Stimulated activated effector memory CD8-positive, alpha-beta T cell treated with anti-CD3 and anti-CD28 coated beads, Interleukin-12 subunit alpha, Interleukin-12 subunit beta, amount 100 ng/mL, for 72 hours (primary cell): ENCODE data around the gene SH3RF3.

Experiments used
- ATAC-seq: fragments of 150-1000 bp; cut with Tn5 transposase; 2 replicates; pipeline ENCODE4 v1.10.0; 2021
- DNase-seq, 2 donors: peaks; one replicate each; pipeline ENCODE4 v3.0.0; 2021 to 2022; ENCODE audit warnings: low spot score in 2 of 2
- H3K27ac Mint-ChIP-seq: one replicate; pipeline ENCODE4 v1.8.0; 2022; ENCODE audit warnings: mild to moderate bottlenecking, mixed read lengths
- H3K36me3 Mint-ChIP-seq: one replicate; pipeline ENCODE4 v1.8.0; 2022; ENCODE audit warnings: mild to moderate bottlenecking, mixed read lengths
- H3K4me1 Mint-ChIP-seq: one replicate; pipeline ENCODE4 v1.8.0; 2022; ENCODE audit warnings: mixed read lengths
- H3K4me3 Mint-ChIP-seq: one replicate; pipeline ENCODE4 v1.8.0; 2022; ENCODE audit warnings: mild to moderate bottlenecking, mixed read lengths
- H3K9me3 Mint-ChIP-seq: one replicate; pipeline ENCODE4 v1.8.0; 2022; ENCODE audit warnings: mixed read lengths

The SH3RF3 gene

DNA sequence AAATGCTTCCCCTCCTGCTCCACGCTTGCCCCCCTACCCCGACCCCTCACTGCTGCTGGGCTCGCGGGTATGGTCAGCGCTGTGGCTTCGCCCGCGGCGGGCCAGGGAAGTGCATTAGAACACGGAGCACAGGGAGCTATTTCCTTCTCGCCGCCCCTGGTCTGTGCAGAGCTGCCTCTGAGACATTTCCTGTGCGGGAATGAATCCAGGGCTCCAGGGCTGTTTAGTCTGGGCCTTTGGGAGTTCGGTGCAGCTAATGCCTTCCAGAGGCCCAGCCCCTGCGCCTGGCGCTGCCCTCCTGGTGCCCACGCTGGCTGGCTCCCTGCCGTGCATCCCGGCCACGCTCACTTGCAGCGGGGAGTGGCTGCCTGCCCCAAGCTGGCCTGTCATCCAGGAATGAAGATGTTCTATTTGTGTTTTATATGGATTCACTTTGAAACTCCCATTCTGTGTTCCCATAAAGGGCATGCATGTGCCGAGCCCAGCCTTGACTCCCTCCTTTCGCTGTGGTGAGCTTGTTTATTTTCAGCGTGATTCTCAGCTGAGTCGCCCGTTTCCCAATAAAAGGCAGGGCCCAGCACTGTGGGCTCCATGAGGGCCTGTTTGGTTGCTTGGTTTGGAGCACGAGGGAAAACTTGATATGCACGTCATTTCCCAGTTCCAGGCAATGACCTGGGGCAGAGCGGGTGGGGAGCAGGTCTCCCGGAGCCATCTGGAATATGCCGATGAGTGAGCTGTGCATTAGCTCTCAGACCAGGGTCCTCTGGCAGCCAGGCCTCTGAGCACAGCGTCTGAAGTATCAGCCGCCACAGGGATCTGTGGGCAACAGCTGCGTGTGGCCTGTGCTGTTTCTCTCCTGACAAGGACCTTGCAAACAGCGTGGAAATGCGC is 42.7 kb downstream of the SH3RF3 start:
- H3K36me3 Mint-ChIP-seq: no peaks in the 10 kb centered on the region
- DNase-seq (no peak), ATAC-seq (no peak)
- no peaks in the 10 kb centered on the region for H3K9me3 Mint-ChIP-seq
- no peak overlapping the region for H3K4me3 Mint-ChIP-seq
- peaks cover 7% of the 10 kb centered on the region for H3K4me1 Mint-ChIP-seq
- H3K27ac Mint-ChIP-seq: no peak overlapping the region

- Mint-ChIP-seq H3K4me3 (no peak overlapping the region), H3K4me1 (peaks cover 7% of the 10 kb centered on the region), H3K36me3 (no peaks in the 10 kb centered on the region), H3K9me3 (no peaks in the 10 kb centered on the region), H3K27ac (no peak overlapping the region)
- ATAC-seq (no peak), DNase-seq (no peak)
Observed at GRCh38 chr2:109172556-109173105, 43.6 kb downstream of the SH3RF3 start.

DNA sequence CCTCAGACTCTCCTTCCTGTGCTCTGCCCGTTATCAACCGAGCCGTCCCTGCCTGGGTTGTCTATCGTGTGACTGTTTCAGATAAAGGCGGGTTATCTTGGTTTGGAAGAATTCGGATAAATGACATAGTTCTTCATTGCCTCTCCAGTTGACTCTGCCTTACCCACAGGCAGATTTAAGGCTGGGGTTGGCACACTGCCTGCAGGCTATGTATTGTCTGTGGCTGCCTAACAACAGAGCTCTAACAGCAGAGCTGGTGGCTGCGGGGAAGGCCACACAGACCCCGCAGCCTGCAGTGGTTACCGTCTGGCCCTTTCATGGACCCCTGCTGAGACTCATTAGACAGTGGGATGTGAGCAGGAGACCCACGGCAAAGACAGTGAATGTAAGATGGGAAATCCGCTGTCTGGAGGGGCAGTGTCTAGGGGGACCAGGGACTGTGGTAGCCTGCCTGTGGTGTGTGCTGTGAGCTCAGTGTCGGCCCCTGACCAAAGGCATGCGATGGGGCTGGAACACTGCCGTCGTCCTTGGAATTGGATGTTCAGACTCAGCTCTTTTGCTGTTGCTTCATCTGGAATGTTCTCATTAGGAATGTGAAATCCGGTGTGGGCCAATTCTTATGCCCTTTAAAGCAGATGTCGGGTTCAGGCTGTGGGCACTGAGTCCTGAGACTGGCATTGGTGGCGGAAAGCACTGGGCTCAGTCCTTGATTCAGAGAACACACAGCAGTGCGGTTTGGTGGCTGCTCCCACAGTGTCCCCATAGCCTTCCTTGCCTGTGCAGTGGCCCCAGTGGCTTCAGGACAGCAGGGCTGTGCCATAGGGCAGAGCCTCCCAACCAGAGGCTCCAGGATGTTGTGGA is 44.5 kb downstream of the SH3RF3 start:
- H3K9me3 Mint-ChIP-seq: no peaks in the 10 kb centered on the region
- H3K4me3 Mint-ChIP-seq: no peak overlapping the region
- H3K27ac Mint-ChIP-seq: no peak overlapping the region
- DNase-seq (no peak), ATAC-seq (no peak)
- H3K4me1 Mint-ChIP-seq: peaks cover 7% of the 10 kb centered on the region
- H3K36me3 Mint-ChIP-seq: no peaks in the 10 kb centered on the region

GRCh38 chr2:109174214-109174613 is 45.2 kb downstream of the SH3RF3 start:
- Mint-ChIP-seq H3K4me3 (no peak overlapping the region), H3K9me3 (peaks cover 2% of the 10 kb centered on the region), H3K4me1 (peaks cover 7% of the 10 kb centered on the region), H3K36me3 (no peaks in the 10 kb centered on the region), H3K27ac (no peak overlapping the region)
- ATAC-seq (no peak), DNase-seq (no peak)

DNA sequence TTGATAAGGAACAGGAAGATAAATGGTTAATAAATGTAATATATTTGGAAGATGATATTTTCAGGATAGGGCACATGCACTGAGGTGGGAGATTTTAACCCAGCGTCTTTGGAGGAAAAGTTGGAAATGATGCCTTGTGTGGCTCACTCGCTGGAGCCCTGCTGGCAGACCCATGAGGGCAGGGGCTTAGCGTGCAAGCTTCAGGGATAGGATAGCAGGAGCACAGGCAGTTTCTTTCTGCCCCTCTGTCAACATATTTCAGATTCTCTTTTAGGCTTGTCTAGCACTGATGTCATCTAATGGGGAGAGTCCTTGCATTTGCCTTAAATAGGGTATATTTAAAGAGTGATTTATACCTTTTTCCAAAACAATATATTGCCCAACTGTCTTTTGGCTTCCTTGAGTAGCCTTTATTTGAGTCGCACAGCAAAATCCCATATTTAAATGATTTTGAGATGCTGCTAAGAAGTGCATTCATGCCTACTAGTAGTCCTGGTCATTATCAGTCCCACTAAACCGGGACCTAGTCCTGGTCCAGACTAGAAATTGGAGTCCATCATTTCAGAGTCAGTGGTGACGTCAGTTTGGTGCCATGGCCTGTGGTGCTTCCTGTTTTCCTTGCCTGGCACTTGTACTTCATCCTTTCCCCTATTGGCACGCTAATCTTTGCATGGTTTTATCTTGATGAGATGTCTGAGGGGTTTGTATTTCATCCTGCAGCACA is 45.8 kb downstream of the SH3RF3 start:
- H3K4me1 Mint-ChIP-seq: peaks cover 7% of the 10 kb centered on the region
- no peak overlapping the region for H3K4me3 Mint-ChIP-seq
- no peak for ATAC-seq
- H3K9me3 Mint-ChIP-seq: peaks cover 6% of the 10 kb centered on the region
- no peaks in the 10 kb centered on the region for H3K36me3 Mint-ChIP-seq
- DNase-seq: no peak
- H3K27ac Mint-ChIP-seq: no peak overlapping the region

DNA sequence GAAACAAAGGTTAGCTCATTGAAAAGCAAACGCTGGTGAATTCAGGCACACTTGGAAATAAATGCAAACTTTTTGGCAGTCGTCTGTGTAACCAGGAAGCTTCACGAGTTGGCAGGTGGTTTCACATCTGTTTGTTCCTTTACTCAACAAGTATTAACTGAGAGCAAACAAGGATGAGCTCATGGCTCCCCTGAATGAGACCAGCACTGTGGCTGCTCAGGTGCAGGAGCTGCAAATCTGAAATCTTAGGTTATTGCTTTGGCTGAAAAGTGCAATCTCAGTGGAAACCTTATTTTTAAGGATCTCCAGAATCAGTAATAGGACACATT is 46.3 kb downstream of the SH3RF3 start:
- Mint-ChIP-seq H3K4me1 (peaks cover 7% of the 10 kb centered on the region), H3K4me3 (no peak overlapping the region), H3K27ac (no peak overlapping the region), H3K9me3 (peaks cover 6% of the 10 kb centered on the region), H3K36me3 (no peaks in the 10 kb centered on the region)
- ATAC-seq (no peak), DNase-seq (no peak)

DNA sequence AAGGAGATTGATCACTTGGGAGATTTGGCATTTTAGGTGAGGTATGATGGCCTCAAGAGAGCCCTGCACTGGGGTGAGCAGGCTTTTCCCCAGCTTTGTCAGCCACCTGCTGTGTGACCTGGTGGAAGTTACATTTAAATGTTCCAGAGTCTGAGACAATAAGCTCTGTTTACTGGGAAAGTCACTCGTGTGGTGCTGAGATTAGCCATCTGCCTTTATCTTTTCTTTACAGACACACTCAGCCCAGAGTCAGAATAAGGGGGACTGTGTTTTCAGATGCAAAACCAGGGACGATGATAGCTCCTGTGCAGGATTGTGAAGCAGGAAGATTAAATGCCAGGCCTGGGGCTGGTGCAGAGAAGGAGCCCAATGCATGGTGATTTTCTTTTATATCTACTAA is 47.9 kb downstream of the SH3RF3 start:
- Mint-ChIP-seq H3K4me1 (peaks cover 7% of the 10 kb centered on the region), H3K9me3 (peaks cover 6% of the 10 kb centered on the region), H3K36me3 (no peaks in the 10 kb centered on the region), H3K4me3 (no peak overlapping the region), H3K27ac (no peak overlapping the region)
- DNase-seq (no peak), ATAC-seq (no peak)

DNA sequence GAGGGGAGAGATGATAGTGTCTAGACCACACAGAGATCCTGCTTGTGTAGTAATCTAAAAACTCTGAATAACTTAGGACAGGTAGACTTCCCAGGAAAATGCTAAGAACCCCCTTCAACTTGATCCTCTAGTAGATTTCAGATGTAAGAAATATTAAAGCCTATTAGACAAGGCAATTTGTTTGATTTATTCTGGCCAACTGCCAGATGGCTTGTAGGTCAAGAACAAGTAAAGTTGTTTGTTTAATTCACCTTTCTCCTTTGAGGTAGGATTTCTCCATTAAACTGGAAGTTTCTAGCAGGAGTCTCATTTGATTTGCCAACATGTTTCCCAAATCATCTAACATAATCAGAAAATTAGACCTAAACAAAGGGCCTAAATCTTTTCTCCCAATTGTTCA is 48.6 kb downstream of the SH3RF3 start:
- Mint-ChIP-seq H3K4me3 (no peak overlapping the region), H3K36me3 (no peaks in the 10 kb centered on the region), H3K4me1 (peaks cover 7% of the 10 kb centered on the region), H3K9me3 (peaks cover 6% of the 10 kb centered on the region), H3K27ac (no peak overlapping the region)
- DNase-seq: no peak
- ATAC-seq: no peak

DNA sequence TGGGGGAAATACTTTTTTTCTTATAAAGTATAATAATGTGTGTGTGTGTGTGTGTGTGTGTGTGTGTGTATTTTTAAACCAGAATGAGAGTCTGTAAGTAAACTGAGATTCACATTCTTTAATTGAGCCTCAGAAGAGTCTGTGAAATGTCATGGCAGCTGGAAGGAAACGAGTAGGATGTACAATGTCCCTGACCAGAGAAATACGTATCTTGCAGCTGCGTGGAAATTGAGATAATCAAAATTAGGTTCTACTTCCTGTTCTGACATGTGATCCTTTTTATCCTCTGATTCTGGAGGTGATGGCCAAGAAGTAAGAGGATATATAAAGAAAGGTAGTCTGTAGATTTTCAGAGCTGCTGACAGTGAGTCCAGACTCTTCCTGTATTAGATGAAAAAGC is 50.0 kb downstream of the SH3RF3 start:
- Mint-ChIP-seq H3K4me3 (no peak overlapping the region), H3K36me3 (no peaks in the 10 kb centered on the region), H3K27ac (no peak overlapping the region), H3K9me3 (peaks cover 6% of the 10 kb centered on the region), H3K4me1 (peaks cover 4% of the 10 kb centered on the region)
- ATAC-seq (no peak), DNase-seq (no peak)

DNA sequence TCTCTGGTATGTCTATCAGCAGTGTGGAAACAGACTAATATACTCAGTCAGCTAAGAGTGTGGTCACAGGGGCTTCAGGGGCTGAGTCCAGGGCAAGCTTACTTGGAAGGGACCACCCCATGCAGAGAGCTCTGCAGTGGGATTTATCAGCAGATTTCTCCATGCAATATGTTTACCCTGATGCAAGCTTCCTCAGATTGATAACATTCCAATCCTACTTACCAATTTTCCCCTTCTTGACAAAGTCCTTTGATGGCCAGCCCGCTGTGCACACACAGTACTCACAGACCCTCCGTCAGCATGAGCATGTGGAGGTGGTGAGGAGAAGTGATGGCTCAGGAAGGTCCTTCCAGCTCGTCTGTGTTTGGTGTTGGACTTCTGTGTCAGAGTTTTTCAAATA is 51.8 kb downstream of the SH3RF3 start:
- no peaks in the 10 kb centered on the region for H3K4me1 Mint-ChIP-seq
- peaks cover 6% of the 10 kb centered on the region for H3K9me3 Mint-ChIP-seq
- H3K4me3 Mint-ChIP-seq: no peak overlapping the region
- ATAC-seq (no peak), DNase-seq (no peak)
- H3K27ac Mint-ChIP-seq: no peak overlapping the region
- H3K36me3 Mint-ChIP-seq: no peaks in the 10 kb centered on the region

DNA sequence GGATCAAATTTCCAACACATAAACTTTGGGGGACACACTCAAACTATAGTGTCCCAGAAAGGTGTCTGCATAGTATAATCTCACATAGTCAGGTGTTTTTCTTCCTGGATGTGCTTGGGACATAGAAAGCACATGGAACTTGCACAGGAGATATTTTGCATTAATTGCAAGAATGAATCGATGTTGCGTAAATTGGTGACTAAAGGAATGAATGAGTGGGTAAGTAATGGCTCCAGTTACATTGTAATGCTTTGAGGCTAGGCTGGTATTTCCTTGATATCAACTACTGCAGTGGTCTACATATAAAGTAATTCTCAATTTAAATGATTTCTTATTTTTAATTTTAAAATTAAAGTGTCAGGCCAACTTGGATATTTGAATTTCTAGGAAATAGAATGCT is 53.4 kb downstream of the SH3RF3 start:
- no peak for ATAC-seq
- Mint-ChIP-seq H3K9me3 (peaks cover 6% of the 10 kb centered on the region), H3K36me3 (no peaks in the 10 kb centered on the region), H3K4me3 (no peak overlapping the region), H3K27ac (no peak overlapping the region), H3K4me1 (no peaks in the 10 kb centered on the region)
- DNase-seq: no peak

- Mint-ChIP-seq H3K27ac (no peak overlapping the region), H3K36me3 (no peaks in the 10 kb centered on the region), H3K9me3 (peaks cover 3% of the 10 kb centered on the region), H3K4me1 (no peaks in the 10 kb centered on the region), H3K4me3 (no peak overlapping the region)
- DNase-seq (no peak), ATAC-seq (no peak)
Observed at GRCh38 chr2:109183871-109184270, 54.9 kb downstream of the SH3RF3 start.

GRCh38 chr2:109184368-109184767 is 55.4 kb downstream of the SH3RF3 start:
- DNase-seq (no peak), ATAC-seq (no peak)
- H3K27ac Mint-ChIP-seq: no peak overlapping the region
- H3K36me3 Mint-ChIP-seq: no peaks in the 10 kb centered on the region
- peaks cover 3% of the 10 kb centered on the region for H3K9me3 Mint-ChIP-seq
- H3K4me1 Mint-ChIP-seq: no peaks in the 10 kb centered on the region
- H3K4me3 Mint-ChIP-seq: no peak overlapping the region

GRCh38 chr2:109185338-109185737 is 56.3 kb downstream of the SH3RF3 start:
- no peak for DNase-seq
- H3K9me3 Mint-ChIP-seq: no peaks in the 10 kb centered on the region

DNA sequence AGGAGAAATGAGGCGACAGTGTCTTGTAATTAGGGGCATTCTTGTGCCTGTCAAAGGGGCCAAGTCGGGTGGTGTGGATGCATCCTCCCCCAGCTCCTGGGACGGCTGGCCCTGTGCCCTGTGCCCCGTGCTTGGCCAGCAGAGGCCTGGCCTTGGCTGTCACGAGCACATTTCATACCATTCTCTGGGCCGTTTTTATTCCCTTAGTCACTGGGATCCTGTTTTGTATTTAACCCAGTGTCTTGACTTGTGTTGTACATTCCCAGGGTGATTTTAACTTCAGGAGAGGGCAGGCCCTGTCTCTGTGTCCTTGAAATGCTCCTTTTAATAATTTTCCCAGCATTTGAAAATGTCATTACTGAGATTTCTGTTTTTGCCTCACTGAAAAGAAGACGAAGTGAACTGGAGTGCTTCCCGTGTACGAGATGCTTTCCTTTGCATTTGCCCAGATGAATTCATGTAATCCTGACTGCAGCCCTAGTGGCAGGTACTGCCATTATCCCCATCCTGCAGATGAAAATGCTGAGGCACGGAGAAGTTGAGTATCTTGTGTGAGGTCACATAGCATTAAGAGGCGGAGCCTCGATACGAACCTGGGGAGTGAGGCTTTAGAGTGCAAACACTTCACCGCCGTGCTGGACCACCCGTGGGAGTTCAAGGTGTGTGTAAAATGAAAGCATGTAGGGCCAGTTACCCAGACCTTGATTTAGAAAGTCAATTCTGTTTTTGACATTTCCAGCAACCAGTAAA is 57.0 kb downstream of the SH3RF3 start:
- no peaks in the 10 kb centered on the region for H3K9me3 Mint-ChIP-seq
- DNase-seq (no peak), ATAC-seq (no peak)
- H3K27ac Mint-ChIP-seq: no peak overlapping the region
- H3K36me3 Mint-ChIP-seq: no peaks in the 10 kb centered on the region
- no peaks in the 10 kb centered on the region for H3K4me1 Mint-ChIP-seq
- H3K4me3 Mint-ChIP-seq: no peak overlapping the region

More at GRCh38 chr2:109185338-109185737, 56.3 kb downstream of the SH3RF3 start:
- Mint-ChIP-seq H3K27ac (no peak overlapping the region), H3K36me3 (no peaks in the 10 kb centered on the region), H3K4me1 (no peaks in the 10 kb centered on the region), H3K4me3 (no peak overlapping the region)
- ATAC-seq: no peak
